Epithelial cell of esophagus (primary cell): ENCODE measurements around the gene DDX17.
A peak's percentile ranks its signal among the peaks of the same experiment; 100 is the strongest.

Experiments used
- DNase-seq: peaks from one replicate; pipeline ENCODE4 v3.0.0; 2010; ENCODE audit warnings: low read depth
- H3K4me3 ChIP-seq: 2 replicates; pipeline ENCODE4 v1.5.1; 2011; ENCODE audit warnings: mild to moderate bottlenecking, low read length, control low read depth
- CTCF ChIP-seq: IDR thresholded peaks from 2 replicates; pipeline ENCODE4 v1.5.1; 2011; ENCODE audit warnings: low read depth, mild to moderate bottlenecking, low read length, control low read depth, inconsistent platforms; ENCODE audit not compliant: insufficient read depth; ENCODE audit errors: missing control alignments

DDX17 gene

GRCh38 chr22:38453066-38453672, 52.9 kb downstream of the DDX17 start:
- DNase-seq: no peak
- H3K4me3 ChIP-seq: no peak overlapping the region
- TF ChIP-seq CTCF: no peak

- H3K4me3 ChIP-seq: no peak overlapping the region
- TF ChIP-seq CTCF: no peak
- DNase-seq: peak; percentile 24
These were observed 53.6 kb downstream of the DDX17 start for GRCh38 chr22:38452373-38453065.

DNA sequence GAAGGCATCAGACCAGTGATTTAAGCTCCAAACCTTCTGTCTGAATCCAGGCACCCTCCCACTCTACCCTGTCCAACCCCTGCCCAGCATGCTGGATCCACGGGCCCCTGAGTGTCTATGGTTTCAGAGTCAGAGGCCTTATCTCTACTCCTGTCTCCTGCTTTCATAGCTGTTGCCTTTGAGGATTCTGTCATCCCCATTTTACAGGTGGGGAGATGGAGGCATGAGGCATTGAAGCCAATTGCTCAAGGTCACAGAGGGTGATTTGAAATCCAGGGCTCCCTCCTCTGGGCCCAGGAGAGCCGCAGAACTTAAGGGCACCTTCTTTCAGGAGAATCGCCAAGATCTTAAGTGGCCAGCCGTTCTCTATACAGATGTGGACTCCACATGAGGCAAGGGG, 54.2 kb downstream of the DDX17 start:
- no peak for TF ChIP-seq CTCF
- H3K4me3 ChIP-seq: no peak overlapping the region
- no peak for DNase-seq

DNA sequence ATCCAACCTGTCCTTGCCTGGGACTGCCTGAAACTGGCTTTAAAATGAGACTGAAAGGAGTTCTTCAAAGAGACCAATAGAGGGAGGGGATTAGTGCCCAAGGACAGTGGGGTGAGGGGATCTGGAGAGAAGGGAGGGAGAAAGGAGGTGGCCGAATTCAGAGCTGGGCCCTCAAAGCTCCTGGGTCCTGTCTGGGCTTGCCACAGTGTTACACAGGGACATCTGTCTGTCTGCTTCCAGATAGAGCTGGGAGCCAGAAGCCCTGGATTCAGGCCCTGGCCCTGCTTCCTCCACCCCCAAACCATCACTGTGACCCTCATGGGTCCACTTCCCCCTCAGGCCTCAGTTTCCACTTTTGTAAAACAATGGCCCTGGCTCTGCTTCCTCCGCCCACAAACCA, 54.7 kb downstream of the DDX17 start:
- no peak overlapping the region for H3K4me3 ChIP-seq
- DNase-seq: no peak
- no peak for TF ChIP-seq CTCF

GRCh38 chr22:38450234-38450797, 55.8 kb downstream of the DDX17 start:
- DNase-seq: no peak
- H3K4me3 ChIP-seq: no peak overlapping the region
- TF ChIP-seq CTCF: no peak

- no peak for TF ChIP-seq CTCF
These were observed 56.3 kb downstream of the DDX17 start for GRCh38 chr22:38449776-38450175.

More at GRCh38 chr22:38449776-38450175, 56.3 kb downstream of the DDX17 start:
- H3K4me3 ChIP-seq: no peak overlapping the region
- DNase-seq: no peak
